GM21786 (cell line): ENCODE measurements around the gene CNTNAP2.
"Not testable (repeated sequence)": the region's sequence is repeated elsewhere in the genome, so short reads cannot be mapped to it uniquely, and the experiment has no call there.

Experiments
- ATAC-seq: cut with Tn5 transposase; IDR thresholded peaks from one replicate; pipeline ENCODE4 v1.9.1; 2021; ENCODE audit not compliant: unreplicated experiment

Gene CNTNAP2

GRCh38 chr7:147798001-147798400 is 1681.4 kb downstream of the CNTNAP2 start:
- ATAC-seq: no peak

GRCh38 chr7:147801762-147802161 is 1685.2 kb downstream of the CNTNAP2 start:
- not testable (repeated sequence) for ATAC-seq

GRCh38 chr7:147803151-147803550 is 1686.5 kb downstream of the CNTNAP2 start:
- no peak for ATAC-seq

GRCh38 chr7:147803606-147804005 is 1687.0 kb downstream of the CNTNAP2 start:
- ATAC-seq: no peak

- ATAC-seq: no peak
These were observed 1687.4 kb downstream of the CNTNAP2 start for GRCh38 chr7:147804032-147804431.

GRCh38 chr7:147805996-147806576 is 1689.5 kb downstream of the CNTNAP2 start:
- no peak for ATAC-seq

GRCh38 chr7:147809786-147810185 is 1693.2 kb downstream of the CNTNAP2 start:
- ATAC-seq: no peak

GRCh38 chr7:147810269-147810668 is 1693.7 kb downstream of the CNTNAP2 start:
- ATAC-seq: no peak

GRCh38 chr7:147811923-147812322 is 1695.3 kb downstream of the CNTNAP2 start:
- ATAC-seq: no peak

GRCh38 chr7:147813316-147813715 is 1696.7 kb downstream of the CNTNAP2 start:
- no peak for ATAC-seq

- ATAC-seq: no peak
These were observed 1701.7 kb downstream of the CNTNAP2 start for GRCh38 chr7:147818317-147818716.

GRCh38 chr7:147824671-147825070 is 1708.1 kb downstream of the CNTNAP2 start:
- no peak for ATAC-seq

- ATAC-seq: no peak
These were observed 1712.4 kb downstream of the CNTNAP2 start for GRCh38 chr7:147829016-147829415.

GRCh38 chr7:147833557-147833956 is 1717.0 kb downstream of the CNTNAP2 start:
- ATAC-seq: no peak

- no peak for ATAC-seq
These were observed 1717.4 kb downstream of the CNTNAP2 start for GRCh38 chr7:147833970-147834369.

- no peak for ATAC-seq
These were observed 1736.2 kb downstream of the CNTNAP2 start for GRCh38 chr7:147852833-147853232.

- ATAC-seq: no peak
These were observed 1740.8 kb downstream of the CNTNAP2 start for GRCh38 chr7:147857152-147858140.

GRCh38 chr7:147858421-147858820 is 1741.8 kb downstream of the CNTNAP2 start:
- ATAC-seq: no peak

- ATAC-seq: no peak
These were observed 1742.4 kb downstream of the CNTNAP2 start for GRCh38 chr7:147859033-147859432.

GRCh38 chr7:147859486-147859885 is 1742.9 kb downstream of the CNTNAP2 start:
- no peak for ATAC-seq

- ATAC-seq: no peak
These were observed 1744.6 kb downstream of the CNTNAP2 start for GRCh38 chr7:147861058-147861716.

GRCh38 chr7:147861945-147862344 is 1745.3 kb downstream of the CNTNAP2 start:
- ATAC-seq: no peak
